ENCODE measurements around the gene POTED. TPM values are rescaled to one million over a fixed set of nuclear protein-coding genes. Genes with fewer than 3 reads are reported as not detected.
"Not testable (repeated sequence)": the region's sequence is repeated elsewhere in the genome, so short reads cannot be mapped to it uniquely, and the experiment has no call there.

POTED gene
- not detected in 2 replicates for total RNA-seq (ENCODE audit: low replicate concordance)
- long read RNA-seq, result 0 reads

DNA sequence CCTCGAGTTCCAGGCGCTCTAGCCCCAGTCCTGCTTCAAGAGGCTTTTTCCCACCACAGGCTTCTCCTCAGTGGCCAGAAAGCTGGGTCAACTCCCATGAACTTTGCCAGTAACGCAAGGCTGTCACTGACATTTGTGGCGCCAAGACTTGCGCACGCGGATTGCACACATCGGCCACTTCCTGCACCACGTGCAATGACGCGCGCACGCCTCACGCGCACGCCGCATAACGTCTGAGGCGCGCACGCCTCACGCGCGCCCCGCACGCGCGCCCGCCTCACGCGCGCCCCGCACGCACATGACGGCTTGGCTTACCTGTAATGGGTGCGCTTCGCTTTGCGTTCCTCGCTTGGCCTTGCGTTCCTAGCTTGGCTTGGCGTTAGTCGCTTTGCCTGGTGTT lies at the start of gene POTED:
Gene POTED (plus strand): TSS at position 301 of the 400 bp plus-strand sequence. CDS start 452 bp downstream, outside the sequence.
- not testable (repeated sequence) for H3K4me1 Mint-ChIP-seq (ENCODE audit: unreplicated experiment); H3K9me3 Mint-ChIP-seq; H3K36me3 Mint-ChIP-seq; H3K4me3 Mint-ChIP-seq; DNase-seq (ENCODE audit: extremely low spot score, unreplicated experiment); H3K27me3 Mint-ChIP-seq; H3K27ac Mint-ChIP-seq

DNA sequence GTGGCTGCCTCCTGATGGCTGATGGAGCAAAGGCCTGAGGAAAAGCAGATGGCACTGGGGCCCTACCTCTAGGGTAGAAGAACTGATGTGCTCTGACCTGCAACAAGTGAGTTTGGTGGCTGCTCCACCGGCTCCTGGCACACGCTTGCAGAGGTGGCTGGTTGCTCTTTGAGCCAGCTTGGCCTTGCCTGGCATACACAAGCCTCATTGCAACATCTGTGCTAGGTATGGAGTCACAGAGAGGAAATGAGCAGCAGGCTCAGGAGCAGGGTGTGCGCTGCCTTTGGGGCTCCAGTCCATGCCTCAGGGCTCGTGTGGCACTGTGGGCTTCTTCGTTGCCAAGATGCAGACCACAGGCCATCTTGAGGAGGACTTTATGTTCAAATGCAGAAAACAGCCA lies 40.5 kb downstream of the POTED start:
- not testable (repeated sequence) for H3K9me3 Mint-ChIP-seq; H3K36me3 Mint-ChIP-seq; H3K4me1 Mint-ChIP-seq (ENCODE audit: unreplicated experiment); H3K27me3 Mint-ChIP-seq; DNase-seq (ENCODE audit: extremely low spot score, unreplicated experiment); H3K4me3 Mint-ChIP-seq; H3K27ac Mint-ChIP-seq

DNA sequence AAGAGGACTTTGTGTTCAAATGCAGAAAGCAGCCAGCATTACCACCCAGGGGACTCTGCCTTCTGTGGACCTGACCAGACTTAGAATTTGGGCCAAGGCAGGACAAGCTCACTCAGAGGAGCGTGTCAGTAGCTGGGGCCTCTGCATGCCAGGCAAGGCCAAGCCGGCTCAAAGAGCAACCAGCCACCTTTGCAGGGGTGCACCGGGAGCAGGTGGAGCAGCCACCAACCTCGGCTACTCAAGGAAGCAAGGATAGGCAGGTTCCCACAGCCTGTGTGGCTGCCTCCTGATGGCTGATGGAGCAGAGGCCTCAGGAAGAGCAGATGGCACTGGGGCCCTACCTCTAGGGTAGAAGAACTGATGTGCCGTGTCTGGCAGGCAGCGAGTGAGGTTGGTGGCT lies 42.2 kb downstream of the POTED start:
- not testable (repeated sequence) for H3K4me3 Mint-ChIP-seq; H3K27ac Mint-ChIP-seq; H3K36me3 Mint-ChIP-seq; H3K4me1 Mint-ChIP-seq (ENCODE audit: unreplicated experiment); DNase-seq (ENCODE audit: extremely low spot score, unreplicated experiment); H3K27me3 Mint-ChIP-seq; H3K9me3 Mint-ChIP-seq

Small RNAs within 50 kb of the gene (microRNA-seq; reads per million reads assigned to microRNA genes)
- not detected for gene MIR3118-1

All from type B pancreatic cell (in vitro differentiated cells).